Progenitor cell of endocrine pancreas (in vitro differentiated cells): ENCODE measurements around the gene CCDC150. TPM values are rescaled to one million over a fixed set of nuclear protein-coding genes. Genes with fewer than 3 reads are reported as not detected.

Experiments
- DNase-seq: peaks from one replicate; pipeline ENCODE4 v3.0.0; 2021; ENCODE audit warnings: low spot score; ENCODE audit not compliant: unreplicated experiment
- H3K27ac Mint-ChIP-seq: 2 replicates; pipeline ENCODE4 v1.8.0; 2021; ENCODE audit warnings: mild to moderate bottlenecking, moderate library complexity, mixed read lengths
- H3K27me3 Mint-ChIP-seq: 2 replicates; pipeline ENCODE4 v1.8.0; 2021; ENCODE audit warnings: mixed read lengths
- H3K36me3 Mint-ChIP-seq: 2 replicates; pipeline ENCODE4 v1.8.0; 2022; ENCODE audit warnings: mixed read lengths; ENCODE audit not compliant: insufficient read depth
- H3K4me1 Mint-ChIP-seq: 2 replicates; pipeline ENCODE4 v1.8.0; 2021; ENCODE audit warnings: low read depth, mixed read lengths
- H3K4me3 Mint-ChIP-seq: 2 replicates; pipeline ENCODE4 v1.8.0; 2021; ENCODE audit warnings: low read depth, mild to moderate bottlenecking, moderate library complexity, mixed read lengths
- H3K9me3 Mint-ChIP-seq: 2 replicates; pipeline ENCODE4 v1.8.0; 2021; ENCODE audit warnings: low read depth, mixed read lengths
- CTCF ChIP-seq: fragments of 200-600 bp; sonication (generic); IDR thresholded peaks from one replicate; pipeline ENCODE4 v1.5.0; 2021; ENCODE audit warnings: antibody characterized with exemption, mild to moderate bottlenecking; ENCODE audit not compliant: unreplicated experiment
- total RNA-seq: library from RNA; stranded (reverse); gene quantifications from 2 replicates; pipeline ENCODE4 v1.2.1, GENCODE V29; 2021

CCDC150 gene
- total RNA-seq, 1 donor from 2014 or later: 40.1 TPM

DNA sequence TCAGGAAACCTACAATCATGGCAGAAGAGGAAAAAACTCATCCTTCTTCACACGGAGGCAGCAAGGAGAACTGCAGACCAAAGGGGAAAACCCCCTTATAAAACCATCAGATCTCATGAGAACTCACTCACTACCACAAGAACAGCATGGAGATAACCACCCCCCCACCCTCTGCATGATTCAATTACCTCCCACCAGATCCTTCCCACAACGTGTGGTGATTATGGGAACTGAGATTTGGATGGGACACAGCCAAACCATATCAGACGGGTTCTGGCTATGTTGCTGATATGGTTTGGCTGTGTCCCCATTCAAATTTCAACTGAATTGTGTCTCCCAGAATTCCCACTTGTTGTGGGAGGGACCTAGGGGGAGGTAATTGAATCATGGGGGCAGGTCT, 28.7 kb upstream of the CCDC150 start:
- H3K36me3 Mint-ChIP-seq: no peaks in the 10 kb centered on the region
- no peak overlapping the region for H3K4me3 Mint-ChIP-seq
- DNase-seq: no peak
- peaks cover 6% of the 10 kb centered on the region for H3K9me3 Mint-ChIP-seq
- no peaks in the 10 kb centered on the region for H3K27me3 Mint-ChIP-seq
- H3K27ac Mint-ChIP-seq: no peak overlapping the region
- TF ChIP-seq CTCF: no peak
- H3K4me1 Mint-ChIP-seq: peaks cover 13% of the 10 kb centered on the region

GRCh38 chr2:196613302-196613701, 26.2 kb upstream of the CCDC150 start:
- no peaks in the 10 kb centered on the region for H3K27me3 Mint-ChIP-seq
- H3K4me3 Mint-ChIP-seq: no peak overlapping the region
- no peak overlapping the region for H3K27ac Mint-ChIP-seq
- DNase-seq: no peak
- TF ChIP-seq CTCF: peak; percentile 16
- H3K9me3 Mint-ChIP-seq: peaks cover 6% of the 10 kb centered on the region
- no peaks in the 10 kb centered on the region for H3K36me3 Mint-ChIP-seq
- peaks cover 2% of the 10 kb centered on the region for H3K4me1 Mint-ChIP-seq

GRCh38 chr2:196617430-196617829, 22.1 kb upstream of the CCDC150 start:
- no peak overlapping the region for H3K4me3 Mint-ChIP-seq
- H3K9me3 Mint-ChIP-seq: no peaks in the 10 kb centered on the region
- H3K4me1 Mint-ChIP-seq: no peaks in the 10 kb centered on the region
- TF ChIP-seq CTCF: no peak
- DNase-seq: no peak
- no peaks in the 10 kb centered on the region for H3K27me3 Mint-ChIP-seq
- H3K36me3 Mint-ChIP-seq: no peaks in the 10 kb centered on the region
- H3K27ac Mint-ChIP-seq: no peak overlapping the region

DNA sequence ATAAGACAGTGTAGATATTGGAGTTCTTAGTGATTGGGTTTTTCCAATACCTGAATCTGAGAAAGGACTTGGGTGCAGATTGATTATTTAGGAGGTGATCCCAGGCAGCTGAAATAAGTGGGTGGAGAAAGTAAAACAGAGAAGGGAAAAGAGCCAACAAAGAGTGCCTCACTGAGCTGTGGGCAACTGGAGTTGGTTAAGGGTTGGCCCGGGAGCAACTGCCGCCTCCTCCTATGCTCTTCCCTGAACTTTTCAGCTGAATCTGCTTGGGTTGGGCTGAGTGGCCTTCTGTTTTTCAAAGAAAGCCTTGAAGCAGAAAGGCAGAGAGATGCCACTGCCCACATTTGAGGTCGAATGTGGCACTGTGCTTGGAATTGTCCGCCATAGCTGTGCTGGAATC, 20.9 kb upstream of the CCDC150 start:
- Mint-ChIP-seq H3K27ac (no peak overlapping the region), H3K4me1 (no peaks in the 10 kb centered on the region), H3K36me3 (no peaks in the 10 kb centered on the region), H3K9me3 (no peaks in the 10 kb centered on the region), H3K4me3 (no peak overlapping the region), H3K27me3 (no peaks in the 10 kb centered on the region)
- TF ChIP-seq CTCF: no peak
- DNase-seq: no peak

DNA sequence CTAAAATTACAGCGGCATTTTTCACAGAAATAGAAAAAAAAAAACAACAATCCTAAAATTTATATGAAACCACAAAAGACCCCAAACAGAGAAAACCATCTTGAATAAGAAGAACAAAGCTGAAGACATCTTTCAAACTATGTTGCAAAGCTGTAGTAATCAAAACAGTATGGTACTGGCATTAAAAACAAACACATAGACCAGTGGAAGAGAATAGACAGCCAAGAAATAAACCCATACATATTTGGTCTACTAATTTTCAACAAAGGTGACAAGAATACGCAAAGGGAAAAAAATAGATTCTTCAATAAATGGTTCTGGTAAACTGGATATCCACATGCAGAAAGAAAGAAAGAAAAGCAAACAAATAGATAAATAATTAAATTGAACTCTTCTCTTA, 9.0 kb upstream of the CCDC150 start:
- TF ChIP-seq CTCF: no peak
- Mint-ChIP-seq H3K27me3 (no peaks in the 10 kb centered on the region), H3K27ac (no peak overlapping the region), H3K4me1 (peaks cover 3% of the 10 kb centered on the region), H3K9me3 (peaks cover 26% of the 10 kb centered on the region), H3K4me3 (no peak overlapping the region), H3K36me3 (peaks cover 3% of the 10 kb centered on the region)
- DNase-seq: no peak
